NCI-H128 (cell line): ENCODE data around the gene ARMC7.
"Not testable (repeated sequence)": the region's sequence is repeated elsewhere in the genome, so short reads cannot be mapped to it uniquely, and the experiment has no call there.

Experiments used
- DNase-seq: peaks from one replicate; lab custom pipeline; 2025; ENCODE audit not compliant: unreplicated experiment; lab: John Stamatoyannopoulos, UW

ARMC7 gene

DNA sequence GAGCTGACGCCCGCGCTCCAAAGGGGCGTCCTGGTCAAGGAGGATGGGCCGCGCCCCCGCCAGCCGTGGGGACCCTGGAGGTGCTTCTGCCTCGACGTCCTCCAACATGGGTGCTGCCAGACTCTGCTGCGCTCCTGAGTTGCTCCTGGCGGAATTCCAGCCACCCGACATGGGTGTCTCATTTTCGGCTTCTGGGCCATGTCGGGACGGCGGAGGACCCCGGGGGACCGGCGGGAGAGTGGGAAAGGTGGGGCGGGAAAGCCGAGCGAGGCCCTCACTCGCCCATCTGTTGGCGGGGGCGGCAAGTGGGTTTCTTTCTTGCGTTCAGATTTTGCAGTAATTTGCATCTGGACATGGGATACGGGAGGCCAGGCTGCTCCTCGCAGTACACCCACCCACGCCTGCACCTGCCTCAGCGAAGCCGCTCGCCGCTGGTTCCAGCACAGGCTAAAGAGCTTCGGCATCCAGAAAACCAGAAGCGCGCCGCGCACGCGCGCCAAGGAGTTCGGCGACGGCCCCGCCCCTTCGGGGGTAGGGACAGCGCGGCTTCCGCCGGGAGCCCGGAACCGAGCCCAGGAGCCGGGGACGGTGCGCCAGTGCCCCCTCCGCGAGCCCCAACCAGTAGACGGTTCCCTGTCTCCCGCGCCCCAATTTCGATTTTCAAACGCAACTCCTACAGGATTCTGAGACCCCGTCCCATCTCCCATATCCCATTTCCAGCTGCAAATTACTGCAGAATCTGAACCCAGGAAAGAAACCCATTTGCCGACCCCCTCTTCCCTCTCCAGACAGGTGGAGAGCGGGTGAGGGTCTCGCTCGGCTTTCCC is at the start of gene ARMC7:
Gene ARMC7, plus strand, starts transcription at position 563 of the 827 bp plus-strand sequence. CDS start 320 bp downstream, outside the sequence.
- DNase-seq = peak; percentile 64

DNA sequence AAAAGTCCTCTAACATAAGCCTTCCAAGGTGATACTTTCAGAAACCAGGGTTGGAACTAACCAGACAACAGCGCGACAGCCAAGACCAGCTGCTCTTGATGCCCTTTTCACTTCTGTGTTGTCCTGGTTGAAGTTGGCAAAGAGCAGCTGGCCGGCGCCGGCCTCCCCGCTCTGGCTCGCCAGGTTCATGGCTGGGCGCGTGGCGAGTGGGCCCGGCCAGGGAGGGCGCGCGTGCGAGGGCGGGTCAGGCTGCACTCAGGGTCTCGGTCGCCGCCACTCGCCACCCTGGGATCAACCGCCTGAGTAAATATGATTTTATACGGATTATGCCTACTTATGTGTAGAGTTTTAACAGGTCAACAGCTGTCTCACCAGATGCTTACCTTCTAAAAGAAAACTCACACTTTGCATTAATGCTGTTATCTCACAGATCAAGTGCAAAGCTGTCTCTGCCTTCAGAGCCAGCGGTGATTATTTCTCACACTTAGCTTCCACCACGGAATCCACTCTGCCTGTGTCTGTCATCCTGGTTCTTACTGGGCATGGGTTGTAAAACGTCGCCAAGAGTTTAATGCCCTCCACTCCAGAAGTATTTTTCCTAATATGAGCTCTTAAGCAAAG is 49.2 kb upstream of the ARMC7 start:
- no peak for DNase-seq

- DNase-seq = no peak
Observed at GRCh38 chr17:75061055-75061438, 48.7 kb upstream of the ARMC7 start.

GRCh38 chr17:75061618-75062017 is 48.2 kb upstream of the ARMC7 start:
- no peak for DNase-seq

DNA sequence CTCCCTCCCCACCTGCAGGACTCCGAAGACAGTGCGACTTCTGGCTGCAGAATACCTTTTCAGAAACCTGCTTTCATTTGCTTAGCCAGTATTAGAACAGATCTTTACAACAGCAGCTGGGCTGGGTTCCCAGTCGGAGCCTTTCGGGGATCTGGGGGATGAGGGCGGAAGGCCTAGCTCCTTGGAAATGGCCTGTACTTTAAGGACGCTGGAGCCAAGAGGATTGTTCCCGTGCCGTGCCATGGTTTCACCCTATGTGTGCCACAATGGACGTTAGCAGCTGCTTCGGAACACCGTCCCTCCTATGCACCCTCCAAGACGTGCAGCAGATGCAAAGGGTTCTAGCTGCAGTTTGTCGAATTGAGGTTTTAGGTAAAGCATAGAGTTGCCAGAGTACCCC is 46.6 kb upstream of the ARMC7 start:
- no peak for DNase-seq

GRCh38 chr17:75063626-75064025 is 46.1 kb upstream of the ARMC7 start:
- DNase-seq = no peak

- DNase-seq = no peak
Observed at GRCh38 chr17:75064040-75064439, 45.7 kb upstream of the ARMC7 start.

DNA sequence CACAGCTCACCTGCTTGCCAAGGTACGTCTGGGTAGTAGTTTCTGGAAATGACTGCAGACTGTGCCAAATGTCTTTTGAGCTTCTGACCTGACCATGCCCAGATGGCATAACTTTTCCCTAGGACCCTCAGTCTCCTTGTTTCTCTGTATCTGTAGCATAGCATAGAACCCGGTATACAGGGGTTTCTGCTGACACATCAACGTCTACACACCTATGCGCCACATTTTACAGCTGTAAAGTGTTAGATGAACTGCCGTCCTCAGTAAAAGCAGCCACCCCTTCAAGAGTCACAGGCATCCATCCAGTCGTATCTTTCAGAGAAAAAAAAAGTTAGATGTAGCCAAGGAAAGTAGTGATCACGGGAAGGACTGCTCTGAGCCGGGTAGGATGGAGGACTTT is 45.3 kb upstream of the ARMC7 start:
- no peak for DNase-seq

DNA sequence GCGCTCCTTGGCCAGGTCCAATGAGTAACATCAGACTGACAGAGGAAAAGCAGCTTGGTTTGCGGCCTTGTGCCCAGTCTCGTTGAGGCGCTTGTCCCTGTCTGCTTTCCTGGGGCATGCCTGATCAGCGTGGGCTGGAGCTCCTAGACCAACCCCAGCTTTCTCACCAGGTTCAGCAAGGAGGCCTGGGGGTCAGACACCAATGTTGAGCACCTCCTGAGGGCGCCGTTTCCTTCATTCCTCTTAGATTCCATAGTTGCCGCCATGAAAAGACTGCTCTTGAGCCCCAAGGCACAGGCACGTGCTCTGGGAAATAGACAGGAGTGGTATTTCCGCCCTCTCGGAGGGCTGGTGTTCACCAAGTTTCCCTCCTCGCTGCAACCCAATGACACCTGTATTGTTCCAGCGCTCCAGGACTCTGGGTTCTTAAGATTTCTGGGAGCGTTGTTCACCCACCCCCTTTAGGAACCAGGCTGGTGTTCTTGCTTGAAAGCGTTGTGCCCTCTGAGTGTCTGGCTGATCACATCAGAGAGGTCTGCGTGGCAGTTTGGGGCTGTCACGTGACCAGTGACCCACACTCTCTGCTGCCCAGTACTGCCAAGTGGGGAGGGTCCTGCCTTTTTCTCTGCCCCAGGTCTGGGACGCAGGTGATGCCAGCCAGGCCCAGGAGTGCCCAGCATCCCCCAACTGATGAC is 44.8 kb upstream of the ARMC7 start:
- no peak for DNase-seq

DNA sequence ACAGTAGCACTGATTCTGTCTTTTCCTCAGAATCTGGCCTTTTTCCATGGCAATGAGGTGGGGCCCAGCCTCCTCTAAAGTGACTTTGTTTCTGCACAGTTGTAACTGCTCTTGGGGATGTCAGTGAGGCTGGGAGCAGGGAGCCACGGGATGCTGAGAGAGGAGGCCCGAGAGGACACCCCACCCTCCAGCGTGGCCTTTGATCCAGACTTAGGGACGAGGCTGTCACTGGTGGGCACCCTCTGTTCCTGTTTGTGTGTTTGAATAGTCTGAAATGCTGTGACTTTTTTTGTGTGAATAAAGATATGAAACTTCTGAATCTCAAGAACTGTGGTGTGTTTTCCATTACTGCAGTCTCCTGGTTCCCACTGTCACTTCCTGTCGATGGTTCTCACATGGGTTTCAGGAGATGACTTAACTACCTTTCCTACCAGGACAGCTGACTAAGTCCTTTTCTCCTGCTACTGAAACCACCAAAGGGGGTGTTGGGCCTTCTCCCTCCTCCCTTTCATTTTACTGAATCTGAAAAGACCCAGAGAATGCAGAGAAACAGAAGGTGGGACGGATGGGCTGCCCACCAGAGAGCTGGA is 44.1 kb upstream of the ARMC7 start:
- DNase-seq = no peak

GRCh38 chr17:75067856-75068255 is 41.9 kb upstream of the ARMC7 start:
- DNase-seq = no peak

DNA sequence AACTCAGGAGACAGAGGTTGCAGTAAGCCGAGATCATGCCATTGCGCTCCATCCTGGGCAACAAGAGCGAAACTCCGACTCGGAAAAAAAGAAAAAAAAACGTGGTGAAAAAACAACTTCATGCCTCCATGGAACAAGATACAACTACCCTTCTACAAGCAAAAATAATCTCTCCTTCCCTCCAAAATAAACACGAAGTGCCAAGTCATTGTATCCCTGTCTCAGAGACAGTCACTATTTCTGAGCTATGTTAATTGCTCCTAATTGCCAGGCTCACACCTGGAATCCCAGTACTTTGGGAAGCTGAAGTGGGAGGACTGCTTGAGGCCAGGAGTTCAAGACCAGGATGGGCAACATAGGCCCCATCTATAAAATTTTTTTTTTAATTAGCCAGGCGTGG is 41.0 kb upstream of the ARMC7 start:
- no peak for DNase-seq

DNA sequence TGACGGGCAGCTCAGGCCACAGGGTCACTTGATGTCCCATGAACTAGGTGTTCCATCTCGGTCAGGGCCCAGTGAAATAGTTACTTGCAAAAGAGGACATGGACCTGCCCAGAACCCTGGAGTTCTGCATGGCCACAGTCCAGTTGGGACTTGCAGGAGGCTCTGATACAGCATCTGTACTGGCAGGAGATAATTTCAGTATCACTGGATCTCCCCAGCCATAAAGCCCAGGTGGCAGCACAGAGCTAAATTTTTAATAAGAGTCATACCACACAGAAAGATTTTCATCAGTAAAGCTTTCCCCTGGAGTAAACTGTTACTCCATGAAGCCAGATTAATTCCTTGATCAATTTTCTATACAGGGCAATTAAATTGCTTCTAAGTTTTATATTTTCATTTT is 40.0 kb upstream of the ARMC7 start:
- no peak for DNase-seq

DNA sequence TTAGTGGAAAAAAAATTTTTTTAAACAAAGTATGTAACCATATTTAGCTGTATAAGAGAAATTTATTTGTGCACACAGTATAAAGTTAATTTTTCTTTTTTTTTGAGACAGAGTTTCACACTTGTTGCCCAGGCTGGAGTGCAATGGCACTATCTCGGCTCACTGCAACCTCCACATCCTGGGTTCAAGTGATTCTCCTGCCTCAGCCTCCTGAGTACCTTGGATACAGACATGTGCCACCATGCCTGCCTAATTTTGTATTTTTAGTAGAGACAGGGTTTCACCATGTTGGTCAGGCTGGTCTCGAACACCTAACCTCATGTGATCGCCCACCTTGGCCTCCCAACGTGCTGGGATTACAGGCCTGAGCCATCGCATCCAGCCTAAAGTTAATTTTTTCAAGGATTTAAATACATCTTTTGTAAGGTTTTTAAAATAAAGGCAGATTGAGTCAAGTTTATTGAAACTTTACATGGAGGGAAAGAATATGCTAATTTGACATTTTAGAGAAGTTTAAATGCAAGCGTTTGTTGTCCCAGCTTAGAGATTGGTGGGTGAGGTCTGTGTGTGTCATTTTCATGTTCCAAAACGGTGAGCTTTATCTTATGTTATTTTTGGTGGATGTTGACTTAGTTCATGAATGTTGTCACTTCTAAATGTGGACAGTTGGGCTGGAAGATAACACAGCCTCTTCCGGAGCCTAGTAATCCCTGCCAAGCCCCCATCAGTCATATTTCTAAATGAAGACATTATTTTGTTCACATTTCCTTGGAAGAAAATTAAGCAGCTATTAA is 38.1 kb upstream of the ARMC7 start:
- DNase-seq = not testable (repeated sequence)

- not testable (repeated sequence) for DNase-seq
Observed at GRCh38 chr17:75072909-75073308, 36.9 kb upstream of the ARMC7 start.

GRCh38 chr17:75073618-75074047 is 36.1 kb upstream of the ARMC7 start:
- DNase-seq = no peak

- DNase-seq = no peak
Observed at GRCh38 chr17:75074532-75074931, 35.2 kb upstream of the ARMC7 start.

- no peak for DNase-seq
Observed at GRCh38 chr17:75075597-75076336, 34.0 kb upstream of the ARMC7 start.

DNA sequence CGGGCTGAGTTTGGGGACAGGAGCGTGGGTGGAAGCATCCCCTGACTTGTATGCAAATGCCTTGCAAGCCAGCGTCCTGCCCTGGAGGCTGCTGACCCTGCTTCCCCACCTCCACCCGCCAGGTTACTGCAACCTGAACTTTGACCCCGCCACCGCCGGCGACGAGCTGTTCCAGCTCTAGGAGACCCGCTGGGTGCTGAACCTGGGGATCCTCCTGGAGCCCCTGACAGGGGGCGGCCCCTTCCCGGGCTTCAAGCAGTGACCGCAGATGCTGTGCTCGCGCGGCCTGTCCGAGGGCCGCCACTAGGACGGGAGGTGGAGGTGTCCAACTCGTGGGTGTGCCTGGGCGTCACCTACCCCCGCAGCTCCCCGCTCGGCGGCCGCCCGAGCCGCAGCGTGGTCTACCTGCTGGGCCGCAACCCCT is 32.7 kb upstream of the ARMC7 start:
- DNase-seq = no peak
